ENCODE results near the gene AK5.
"Not testable (repeated sequence)": the region's sequence is repeated elsewhere in the genome, so short reads cannot be mapped to it uniquely, and the experiment has no call there.

Gene AK5

GRCh38 chr1:77287535-77287934 lies 5.7 kb downstream of the AK5 start:
- DNase-seq (ENCODE audit: low spot score), result no peak
- no peak for FAIRE-seq

GRCh38 chr1:77288275-77288674 lies 6.5 kb downstream of the AK5 start:
- DNase-seq (ENCODE audit: low spot score) (no peak), FAIRE-seq (no peak)

GRCh38 chr1:77290576-77290975 lies 8.8 kb downstream of the AK5 start:
- FAIRE-seq (peak; percentile 32), DNase-seq (ENCODE audit: low spot score) (no peak)

GRCh38 chr1:77292551-77292950 lies 10.7 kb downstream of the AK5 start:
- FAIRE-seq (no peak), DNase-seq (ENCODE audit: low spot score) (no peak)

GRCh38 chr1:77300566-77300965 lies 18.7 kb downstream of the AK5 start:
- DNase-seq (ENCODE audit: low spot score) (no peak), FAIRE-seq (no peak)

- FAIRE-seq, result no peak
- DNase-seq (ENCODE audit: low spot score), result no peak
These were observed 21.6 kb downstream of the AK5 start for GRCh38 chr1:77303387-77303786.

GRCh38 chr1:77308889-77309621 lies 27.2 kb downstream of the AK5 start:
- FAIRE-seq (no peak), DNase-seq (ENCODE audit: low spot score) (no peak)

- no peak for DNase-seq (ENCODE audit: low spot score)
- no peak for FAIRE-seq
These were observed 29.1 kb downstream of the AK5 start for GRCh38 chr1:77310924-77311323.

GRCh38 chr1:77312364-77312763 lies 30.5 kb downstream of the AK5 start:
- FAIRE-seq; DNase-seq (ENCODE audit: low spot score): not testable (repeated sequence)

GRCh38 chr1:77313491-77313890 lies 31.7 kb downstream of the AK5 start:
- FAIRE-seq, result no peak
- peak; percentile 26 for DNase-seq (ENCODE audit: low spot score)

- DNase-seq (ENCODE audit: low spot score) (no peak), FAIRE-seq (no peak)
These were observed 34.2 kb downstream of the AK5 start for GRCh38 chr1:77316006-77316405.

- DNase-seq (ENCODE audit: low spot score) (no peak), FAIRE-seq (no peak)
These were observed 35.1 kb downstream of the AK5 start for GRCh38 chr1:77316966-77317365.

- FAIRE-seq, result no peak
- DNase-seq (ENCODE audit: low spot score), result no peak
These were observed 37.4 kb downstream of the AK5 start for GRCh38 chr1:77319036-77319705.

- FAIRE-seq, result no peak
These were observed 40.5 kb downstream of the AK5 start for GRCh38 chr1:77322061-77322900.

GRCh38 chr1:77333501-77333900 lies 51.7 kb downstream of the AK5 start:
- DNase-seq (ENCODE audit: low spot score) (no peak), FAIRE-seq (no peak)

More at GRCh38 chr1:77322061-77322900, 40.5 kb downstream of the AK5 start:
- peak; percentile 26 for DNase-seq (ENCODE audit: low spot score)

GRCh38 chr1:77336729-77337128 lies 54.9 kb downstream of the AK5 start:
- FAIRE-seq, result no peak
- DNase-seq (ENCODE audit: low spot score), result no peak

- DNase-seq (ENCODE audit: low spot score), result no peak
- FAIRE-seq, result no peak
These were observed 57.5 kb downstream of the AK5 start for GRCh38 chr1:77339326-77339725.

GRCh38 chr1:77341195-77341594 lies 59.4 kb downstream of the AK5 start:
- no peak for FAIRE-seq

GRCh38 chr1:77342745-77343144 lies 60.9 kb downstream of the AK5 start:
- DNase-seq (ENCODE audit: low spot score), result no peak
- no peak for FAIRE-seq

More at GRCh38 chr1:77341195-77341594, 59.4 kb downstream of the AK5 start:
- DNase-seq (ENCODE audit: low spot score), result no peak

GRCh38 chr1:77347646-77348045 lies 65.8 kb downstream of the AK5 start:
- DNase-seq (ENCODE audit: low spot score) (peak; percentile 73), FAIRE-seq (no peak)

GRCh38 chr1:77348549-77348948 lies 66.7 kb downstream of the AK5 start:
- FAIRE-seq, result no peak
- DNase-seq (ENCODE audit: low spot score), result no peak

- no peak for FAIRE-seq
- DNase-seq (ENCODE audit: low spot score), result no peak
These were observed 67.5 kb downstream of the AK5 start for GRCh38 chr1:77349275-77349674.

All from urothelium cell line (cell line).